NCI-H446 (cell line): Measurements from ENCODE around the gene CENPI.
"Not testable (repeated sequence)": the region's sequence is repeated elsewhere in the genome, so short reads cannot be mapped to it uniquely, and the experiment has no call there.

Experiments used
- DNase-seq, 2 experiments: peaks; one replicate each; lab custom pipeline; 2025; lab: John Stamatoyannopoulos, UW

CENPI gene, protein sequence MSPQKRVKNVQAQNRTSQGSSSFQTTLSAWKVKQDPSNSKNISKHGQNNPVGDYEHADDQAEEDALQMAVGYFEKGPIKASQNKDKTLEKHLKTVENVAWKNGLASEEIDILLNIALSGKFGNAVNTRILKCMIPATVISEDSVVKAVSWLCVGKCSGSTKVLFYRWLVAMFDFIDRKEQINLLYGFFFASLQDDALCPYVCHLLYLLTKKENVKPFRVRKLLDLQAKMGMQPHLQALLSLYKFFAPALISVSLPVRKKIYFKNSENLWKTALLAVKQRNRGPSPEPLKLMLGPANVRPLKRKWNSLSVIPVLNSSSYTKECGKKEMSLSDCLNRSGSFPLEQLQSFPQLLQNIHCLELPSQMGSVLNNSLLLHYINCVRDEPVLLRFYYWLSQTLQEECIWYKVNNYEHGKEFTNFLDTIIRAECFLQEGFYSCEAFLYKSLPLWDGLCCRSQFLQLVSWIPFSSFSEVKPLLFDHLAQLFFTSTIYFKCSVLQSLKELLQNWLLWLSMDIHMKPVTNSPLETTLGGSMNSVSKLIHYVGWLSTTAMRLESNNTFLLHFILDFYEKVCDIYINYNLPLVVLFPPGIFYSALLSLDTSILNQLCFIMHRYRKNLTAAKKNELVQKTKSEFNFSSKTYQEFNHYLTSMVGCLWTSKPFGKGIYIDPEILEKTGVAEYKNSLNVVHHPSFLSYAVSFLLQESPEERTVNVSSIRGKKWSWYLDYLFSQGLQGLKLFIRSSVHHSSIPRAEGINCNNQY

DNA sequence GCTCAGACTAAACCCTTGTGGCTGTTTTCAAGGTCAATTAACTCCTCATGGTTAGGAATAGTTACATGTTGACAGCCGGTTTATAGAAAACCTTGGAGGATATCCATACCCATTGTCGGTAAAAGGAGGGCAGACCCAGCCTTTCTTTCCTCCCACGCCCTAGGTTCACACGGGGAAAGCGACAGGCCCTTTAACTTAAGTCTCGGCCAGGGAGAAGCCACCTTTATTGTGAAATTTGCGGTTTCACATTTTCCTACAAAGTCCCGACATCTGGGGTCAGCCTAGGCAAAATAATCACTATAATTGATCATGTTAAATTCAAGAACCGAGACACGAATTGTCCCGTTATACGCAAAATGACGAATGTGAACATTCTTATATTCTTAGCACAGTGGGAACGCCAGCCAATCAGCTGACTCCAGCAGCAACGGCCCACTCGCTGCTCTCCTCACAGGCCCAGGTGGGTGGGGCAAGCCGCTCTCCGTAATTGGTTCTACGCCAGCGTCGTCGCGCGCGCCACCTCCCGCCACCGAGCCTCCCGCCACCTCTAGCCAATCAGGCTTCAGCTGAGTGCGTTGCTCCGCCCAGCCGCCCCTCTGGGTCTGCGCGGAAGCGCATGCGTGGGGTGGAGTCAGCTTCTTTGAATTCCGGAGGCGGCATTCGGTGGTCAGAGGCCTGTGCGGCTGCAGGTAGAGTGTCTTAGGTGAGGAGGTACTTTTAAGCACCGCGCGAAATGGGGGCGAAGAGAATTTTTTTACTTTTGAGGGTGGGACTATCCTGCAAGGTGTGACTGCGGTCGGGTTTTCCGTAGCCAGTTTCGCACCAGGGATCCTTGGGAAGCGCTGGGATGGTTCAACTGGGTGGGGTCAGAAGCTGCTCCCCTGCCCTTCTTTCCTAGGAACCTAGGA is at the start of gene CENPI:
CENPI (plus strand) TSS at position 659 of the 908 bp plus-strand sequence. CDS start 2,867 bp downstream, outside the sequence.
- DNase-seq, result peak; percentile 82 to 92

DNA sequence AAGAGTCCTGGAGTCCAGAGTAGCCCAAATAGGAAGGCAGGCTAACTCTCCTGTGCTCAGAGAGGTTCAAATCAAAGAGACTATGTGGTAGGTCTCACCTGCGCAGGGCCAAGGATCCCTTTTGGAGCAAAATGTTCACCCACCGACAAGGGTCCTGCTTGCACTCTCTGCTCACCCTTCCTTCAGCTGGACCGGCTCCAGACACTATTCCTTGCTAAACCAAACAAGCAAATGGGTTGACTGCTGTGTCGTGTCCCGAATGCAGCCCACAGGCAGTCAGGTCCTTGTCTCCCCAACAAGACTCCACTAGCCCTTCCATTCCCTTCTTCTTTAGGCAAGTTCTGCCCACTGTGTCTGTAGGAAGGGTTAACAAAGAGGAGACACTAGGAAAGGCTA is 46.9 kb upstream of the CENPI start:
- DNase-seq, result no peak

DNA sequence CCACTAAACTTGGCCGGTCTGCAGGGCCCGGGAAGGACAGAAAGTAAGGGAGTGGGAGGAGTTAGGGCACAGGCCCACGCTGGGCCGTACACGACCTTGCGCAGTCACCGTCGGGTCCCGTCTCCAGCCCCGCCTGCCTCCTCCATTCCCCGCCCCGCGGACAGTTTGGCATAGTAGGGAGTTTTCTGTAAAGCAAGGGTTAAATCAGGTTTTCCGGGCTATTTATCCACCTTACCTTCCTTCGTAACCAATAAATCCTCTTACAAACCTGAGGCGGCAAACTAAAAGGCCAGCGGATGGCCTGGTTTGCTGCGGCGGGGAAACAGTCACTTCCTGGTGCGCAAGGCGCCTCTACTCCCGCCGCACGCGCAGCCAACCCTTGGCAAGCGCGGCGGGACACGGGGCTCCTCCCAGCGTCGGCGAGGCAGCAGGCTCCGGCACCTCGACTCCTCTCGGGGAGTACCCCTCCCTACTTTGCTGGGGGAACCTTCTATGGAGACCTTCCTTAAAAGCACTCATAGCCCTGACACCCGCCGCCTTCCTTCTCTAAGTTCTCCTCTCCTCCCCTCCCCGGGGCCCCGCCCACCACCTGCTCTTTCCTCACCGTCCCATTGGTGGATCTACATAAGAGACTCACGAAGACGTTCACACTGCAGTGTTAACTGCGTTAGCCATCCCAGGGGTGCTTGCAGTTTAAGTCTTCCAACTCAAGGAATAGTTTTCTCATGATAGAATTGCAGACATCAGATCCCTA is 46.3 kb upstream of the CENPI start, which contains the start of gene TRMT2B:
TRMT2B (minus strand) TSS at position 563 of the 754 bp plus-strand sequence. CDS start 9,822 bp downstream, outside the sequence.
- DNase-seq, result peak; percentile 34 to 82

DNA sequence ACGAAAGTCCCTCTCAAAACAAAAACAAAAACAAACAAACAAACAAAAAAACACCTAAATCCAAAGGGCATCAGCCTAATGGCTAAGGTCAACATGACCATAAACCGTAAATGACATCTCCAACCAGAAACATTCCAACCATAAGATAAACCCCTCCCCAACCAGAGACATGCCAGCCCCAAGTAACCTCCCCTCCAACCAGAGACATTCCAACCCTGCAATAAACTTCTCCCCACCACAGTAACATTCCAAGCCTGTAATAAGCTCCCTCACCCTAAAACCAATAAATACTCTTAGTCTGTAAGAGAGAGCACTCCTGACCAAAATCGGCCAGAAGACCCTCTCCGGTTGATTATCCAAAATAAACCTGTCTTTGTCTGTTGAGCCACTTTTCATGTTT is 41.5 kb upstream of the CENPI start:
- not testable (repeated sequence) for DNase-seq

DNA sequence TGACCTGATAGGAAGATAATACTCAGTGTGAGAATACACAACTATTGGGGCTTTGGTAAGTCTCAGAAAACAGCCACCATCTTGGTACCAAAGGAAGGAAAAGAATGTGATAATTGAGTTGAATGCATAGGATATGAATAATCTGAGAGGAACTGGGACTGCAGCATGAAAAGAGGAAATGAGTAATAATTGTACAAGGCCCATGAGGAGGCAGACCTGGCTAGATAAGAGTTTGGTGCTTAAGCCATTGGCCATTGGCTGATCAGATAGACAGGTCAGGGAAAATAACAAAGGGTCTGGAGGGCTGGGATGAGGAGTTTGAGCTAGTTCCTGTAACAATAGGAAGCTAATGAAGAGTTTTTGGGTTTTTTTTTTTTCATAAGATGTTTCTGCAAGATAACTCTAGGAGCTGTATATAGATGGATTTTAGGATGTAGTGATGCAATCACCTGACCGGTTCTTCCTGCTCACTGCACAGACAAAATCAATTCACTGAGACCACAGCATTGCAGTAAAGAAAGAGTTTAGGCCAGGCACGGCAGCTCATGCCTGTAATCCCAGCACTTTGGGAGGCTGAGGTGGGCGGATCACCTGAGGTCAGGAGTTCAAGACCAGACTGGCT is 40.8 kb upstream of the CENPI start:
- no peak for DNase-seq

DNA sequence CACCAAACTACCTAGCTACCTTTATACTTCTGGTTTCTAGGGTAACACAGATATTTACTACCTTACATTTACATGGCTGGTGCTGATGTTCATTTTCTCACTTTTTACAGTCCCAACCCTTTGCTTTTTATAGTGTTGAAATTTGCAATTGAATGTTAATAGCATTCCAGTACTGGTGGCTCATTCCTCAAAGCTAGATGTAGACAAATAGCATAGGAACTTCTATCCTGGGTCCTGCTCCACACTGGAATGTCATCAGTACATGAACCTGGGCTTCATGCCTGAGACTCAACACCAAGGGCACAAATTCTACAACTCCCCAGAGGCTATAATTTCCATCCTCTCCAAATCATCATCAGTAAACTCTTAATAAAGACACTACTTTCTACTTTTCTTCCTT is 35.8 kb upstream of the CENPI start:
- DNase-seq, result no peak

DNA sequence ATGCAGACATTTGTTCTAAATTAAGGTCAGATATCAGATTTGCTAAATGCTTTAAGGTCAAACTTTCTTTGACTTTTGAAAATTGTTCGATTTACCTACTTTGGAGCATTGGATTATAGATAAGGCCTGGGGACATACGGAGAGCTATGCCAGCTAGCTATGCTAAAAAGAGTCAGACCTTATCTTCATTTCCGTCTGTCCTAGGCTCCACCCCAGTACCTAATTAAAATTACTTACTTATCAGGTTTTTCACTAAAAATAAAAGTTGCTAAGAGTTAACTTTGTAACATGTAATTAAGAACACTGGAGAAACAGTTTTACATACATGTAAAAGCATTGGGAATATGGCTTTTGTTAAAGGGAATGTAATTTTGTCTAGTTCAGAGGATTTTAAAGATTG is 26.4 kb upstream of the CENPI start:
- DNase-seq, result no peak

DNA sequence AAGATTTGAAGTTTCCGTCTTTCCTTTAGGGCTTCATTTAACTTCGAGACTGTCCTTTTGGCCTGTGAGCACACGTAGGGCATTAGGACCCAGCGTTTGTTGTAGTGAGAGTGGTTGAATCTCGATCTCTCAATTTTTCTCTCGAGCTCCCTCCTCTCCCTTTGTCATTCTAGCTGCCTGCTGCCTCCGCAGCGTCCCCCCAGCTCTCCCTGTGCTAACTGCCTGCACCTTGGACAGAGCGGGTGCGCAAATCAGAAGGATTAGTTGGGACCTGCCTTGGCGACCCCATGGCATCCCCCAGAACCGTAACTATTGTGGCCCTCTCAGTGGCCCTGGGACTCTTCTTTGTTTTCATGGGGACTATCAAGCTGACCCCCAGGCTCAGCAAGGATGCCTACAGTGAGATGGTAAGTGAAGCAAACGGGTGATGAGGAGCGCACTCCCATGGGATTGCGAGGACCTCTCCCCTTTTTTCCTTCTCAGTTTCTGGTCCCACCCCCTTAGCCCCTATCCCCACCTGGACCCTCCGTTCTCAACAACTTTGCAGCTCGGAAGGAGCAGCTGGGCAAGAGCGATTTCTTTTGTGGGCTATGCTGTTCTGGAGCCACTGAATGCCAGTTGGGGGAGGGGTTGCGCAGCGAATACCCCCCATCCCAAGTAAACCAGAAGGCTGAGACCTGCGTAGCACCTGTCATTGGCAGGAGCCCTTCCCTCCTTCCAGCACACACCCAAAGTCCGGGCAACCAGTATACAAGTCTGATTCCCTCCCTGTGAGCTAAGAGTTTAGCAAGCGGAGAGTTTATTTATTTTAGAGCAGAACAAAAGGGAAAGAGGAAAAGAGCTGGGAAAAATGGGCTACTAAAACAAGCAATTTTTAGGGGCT is 19.0 kb upstream of the CENPI start, which contains the start of gene TMEM35A:
TMEM35A (plus strand) TSS at position 164 of the 883 bp plus-strand sequence; CDS start at position 288, 124 bp downstream.
- peak in 1 of 2 experiments; percentile 19 for DNase-seq

DNA sequence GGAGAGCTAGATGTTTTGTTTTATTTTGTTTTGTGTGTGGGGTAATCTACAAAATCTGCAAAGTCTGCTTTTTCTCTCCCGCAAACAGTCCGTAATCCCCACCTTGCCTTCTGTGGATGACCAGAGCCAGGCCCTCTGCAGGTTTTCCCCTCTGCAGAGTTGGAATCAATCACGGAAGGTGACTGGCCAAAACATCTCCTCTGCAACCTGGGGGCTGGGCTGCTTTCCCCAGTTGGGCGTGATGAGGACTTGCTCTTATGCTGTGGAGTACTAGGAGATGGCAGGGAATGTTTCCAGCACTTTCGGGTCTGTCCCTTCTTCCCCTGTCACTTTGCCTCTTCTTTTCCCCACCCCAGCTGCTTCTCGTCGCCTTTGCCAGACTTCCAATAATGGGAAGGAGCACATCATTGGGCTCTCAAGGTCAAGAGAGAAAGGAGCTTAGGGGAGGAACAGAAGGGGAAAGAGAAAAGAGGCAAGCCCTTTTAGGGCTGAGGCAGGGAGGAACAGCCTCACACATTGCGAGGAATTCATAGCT is 18.2 kb upstream of the CENPI start:
- DNase-seq, result no peak

DNA sequence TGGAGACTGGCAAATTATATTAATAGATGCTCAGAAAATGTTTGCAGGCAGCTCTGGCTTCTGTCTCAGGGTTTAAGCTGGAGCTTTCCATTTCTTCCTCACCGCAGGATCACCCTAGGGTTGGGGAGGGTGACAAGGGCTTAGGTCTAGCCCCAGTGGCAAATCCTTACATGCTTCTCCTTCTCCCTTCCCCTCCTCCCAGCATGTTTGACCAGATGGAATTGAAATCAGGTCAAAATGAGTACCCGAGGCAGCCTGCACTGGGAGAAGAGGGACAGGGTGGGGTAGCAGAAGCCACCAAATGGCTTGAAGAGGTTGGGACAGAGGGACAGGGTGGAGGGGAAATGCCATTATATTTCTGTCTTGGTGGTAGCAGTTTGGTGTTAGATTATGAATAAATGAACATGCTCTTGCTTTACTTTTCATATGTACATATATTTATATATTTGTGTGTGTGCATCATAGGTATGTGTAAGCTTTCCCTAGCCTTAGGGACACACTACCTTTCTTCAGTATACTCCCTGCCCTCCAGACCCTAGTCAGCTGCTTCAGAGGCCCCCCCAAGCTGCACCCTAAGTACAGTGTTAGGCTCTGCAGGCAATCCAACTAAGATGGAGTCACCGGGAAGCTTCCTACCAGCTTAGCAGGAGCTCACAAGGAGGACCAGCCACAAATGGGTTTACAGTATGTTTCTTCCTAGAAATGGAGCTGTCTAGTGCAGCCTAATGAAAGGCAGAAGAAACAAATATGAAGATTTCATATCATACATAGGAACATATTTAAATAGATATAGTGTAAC is 17.5 kb upstream of the CENPI start:
- no peak for DNase-seq

DNA sequence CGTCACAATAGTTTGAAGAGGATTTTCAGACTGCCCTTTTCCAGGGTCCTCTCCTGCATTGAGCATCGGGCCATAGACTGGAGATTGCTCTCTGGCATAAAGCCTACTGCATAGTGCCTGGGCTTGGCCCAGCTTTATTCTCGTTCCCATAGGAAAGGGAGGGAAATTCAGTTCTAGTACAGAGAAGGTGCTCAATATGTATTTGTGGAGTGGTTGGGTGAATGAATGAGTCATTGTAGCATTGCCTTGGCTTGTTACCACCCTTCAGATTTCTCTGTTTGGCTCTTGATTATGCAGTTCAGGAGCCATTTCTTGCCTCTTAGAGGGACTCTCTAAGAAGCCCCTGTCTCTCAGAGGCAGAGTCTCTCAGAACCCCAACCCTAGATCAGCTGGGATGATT is 16.8 kb upstream of the CENPI start:
- DNase-seq, result no peak

DNA sequence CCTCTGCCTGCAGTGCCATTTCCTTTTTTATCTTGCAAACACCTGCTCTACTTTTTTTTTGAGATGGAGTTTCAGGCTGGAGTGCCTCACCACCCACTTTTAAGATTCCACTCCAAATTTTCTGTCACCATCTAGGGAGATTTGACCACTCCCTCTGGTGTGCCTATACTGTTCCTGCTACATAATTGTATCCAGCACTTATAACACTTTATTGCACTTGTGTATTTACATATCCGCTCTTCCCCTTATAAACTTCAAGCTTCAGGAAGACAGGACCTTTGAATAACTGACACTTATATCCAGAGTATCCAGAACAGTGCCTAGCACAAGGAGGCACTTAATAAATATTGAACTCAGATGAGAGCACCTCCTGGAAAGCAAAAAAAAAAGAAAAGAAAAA is 6.2 kb upstream of the CENPI start:
- no peak for DNase-seq

DNA sequence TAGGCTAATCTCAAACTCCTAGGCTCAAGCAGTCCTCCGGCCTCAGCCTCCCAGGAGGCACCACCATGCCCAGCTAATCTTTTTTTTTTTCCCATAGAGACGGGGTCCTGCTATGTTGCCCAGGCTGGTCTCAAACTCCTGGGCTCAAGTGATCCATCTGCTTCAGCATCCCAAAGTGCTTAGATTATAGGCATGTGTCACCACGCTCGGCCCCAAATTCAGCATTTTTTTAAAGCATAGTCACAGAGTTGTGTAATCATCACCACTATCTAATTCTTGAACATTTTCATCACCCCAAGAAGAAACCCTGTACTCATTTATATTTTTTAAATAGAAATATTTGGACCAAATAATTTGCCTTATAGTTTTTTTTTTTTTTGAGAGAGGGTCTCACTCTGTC is 10.3 kb downstream of the CENPI start:
- DNase-seq, result no peak

DNA sequence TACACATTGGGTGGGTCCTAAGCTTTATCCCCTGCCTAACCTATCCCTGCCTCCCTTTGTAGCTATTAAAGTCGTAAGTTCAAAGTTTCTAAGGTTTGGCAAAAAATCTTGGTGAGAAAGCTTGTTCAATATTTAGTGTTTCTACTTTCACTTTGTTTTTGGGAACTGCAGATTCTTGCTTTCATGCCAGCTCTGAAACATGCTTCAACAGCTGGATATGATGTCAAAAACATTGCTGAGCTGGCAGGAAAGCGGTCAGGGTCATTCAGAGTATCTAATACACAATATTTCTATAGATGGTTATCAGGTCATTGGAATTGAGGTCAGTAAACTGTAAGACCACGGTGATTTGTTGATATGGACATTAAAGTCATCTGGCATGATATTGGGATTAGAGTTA is 19.7 kb downstream of the CENPI start:
- DNase-seq, result no peak

DNA sequence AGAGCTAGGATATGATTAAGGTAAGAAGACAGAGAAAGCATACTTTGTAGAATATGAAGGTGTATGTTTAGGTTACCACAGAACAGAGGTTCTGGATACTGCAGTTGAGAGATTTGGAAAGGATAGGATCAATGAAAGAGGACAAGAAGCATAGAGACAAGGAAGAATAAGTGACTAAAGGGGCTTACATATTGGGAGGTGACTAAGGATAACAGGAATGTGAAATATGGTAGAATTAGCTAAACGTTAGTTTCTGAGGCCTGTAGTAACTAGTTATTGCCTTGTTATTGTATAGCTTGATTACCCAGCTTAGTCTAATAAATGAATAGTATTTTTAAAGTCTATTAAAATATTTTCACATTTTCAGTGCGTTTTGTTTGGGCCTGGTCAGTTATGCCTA is 38.2 kb downstream of the CENPI start:
- DNase-seq, result no peak
